ENCODE results near the gene JADE1. TPM values are rescaled to one million over a fixed set of nuclear protein-coding genes. Genes with fewer than 3 reads are reported as not detected.

The JADE1 gene
- polyA plus RNA-seq, 1 donor (not counting 4 experiments of a cell fraction or from before 2014, with no cell fraction given), result 2.8 TPM

DNA sequence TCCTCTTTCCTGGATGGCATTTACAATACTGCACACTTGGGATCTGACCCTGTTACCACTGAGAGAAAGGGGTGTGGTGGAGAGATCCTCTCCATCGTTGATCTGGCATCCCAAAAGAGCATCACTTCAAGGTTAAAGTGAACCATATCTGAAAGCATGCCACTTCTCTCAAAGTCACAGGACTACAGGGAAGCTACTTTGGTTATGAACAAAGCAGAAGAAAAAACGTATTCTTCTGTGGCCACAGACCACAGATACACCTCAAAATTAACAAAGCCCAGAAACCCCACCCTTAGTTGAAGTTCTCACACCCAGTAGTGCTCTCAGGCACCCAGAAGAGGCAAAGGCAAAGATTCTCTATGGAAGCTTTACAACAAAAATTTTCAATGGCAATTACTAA is 108.3 kb downstream of the JADE1 start:
- Histone ChIP-seq H2AFZ (ENCODE audit: control insufficient read depth, low read length) (no peak overlapping the region), H3K9ac (ENCODE audit: control insufficient read depth, extremely low read depth, insufficient read depth, low read length) (no peak overlapping the region), H3K4me3 (ENCODE audit: control insufficient read depth in 2 of 3, extremely low read depth in 1 of 3, insufficient read depth in 2 of 3, low read depth in 1 of 3, low read length in 3 of 3) (no peak overlapping the region), H3K9me3 (ENCODE audit: control insufficient read depth, low read depth, low read length) (no peaks in the 10 kb centered on the region), H3K27ac (ENCODE audit: control insufficient read depth, insufficient read depth, low read length) (no peak overlapping the region), H3K4me1 (ENCODE audit: control insufficient read depth, extremely low read depth, insufficient read depth, low read length) (no peaks in the 10 kb centered on the region), H3K36me3 (ENCODE audit: control insufficient read depth in 2 of 2, extremely low read depth in 1 of 2, insufficient read depth in 2 of 2, low read length in 2 of 2) (no peaks in the 10 kb centered on the region), H4K20me1 (ENCODE audit: control insufficient read depth, extremely low read depth, insufficient read depth, low read length) (no peaks in the 10 kb centered on the region), H3K4me2 (ENCODE audit: control insufficient read depth, extremely low read depth, insufficient read depth, low read depth, low read length) (no peak overlapping the region), H3K9me1 (ENCODE audit: control insufficient read depth, extremely low read depth, insufficient read depth, low read length) (no peaks in the 10 kb centered on the region), H3K27me3 (ENCODE audit: control insufficient read depth, extremely low read depth, insufficient read depth, low read length) (no peaks in the 10 kb centered on the region), H3K79me2 (ENCODE audit: control insufficient read depth, insufficient read depth, low read length) (no peaks in the 10 kb centered on the region)
- DNase-seq (ENCODE audit: low read depth, low spot score) (no peak), FAIRE-seq (no peak)
- TF ChIP-seq, protein P1, sequence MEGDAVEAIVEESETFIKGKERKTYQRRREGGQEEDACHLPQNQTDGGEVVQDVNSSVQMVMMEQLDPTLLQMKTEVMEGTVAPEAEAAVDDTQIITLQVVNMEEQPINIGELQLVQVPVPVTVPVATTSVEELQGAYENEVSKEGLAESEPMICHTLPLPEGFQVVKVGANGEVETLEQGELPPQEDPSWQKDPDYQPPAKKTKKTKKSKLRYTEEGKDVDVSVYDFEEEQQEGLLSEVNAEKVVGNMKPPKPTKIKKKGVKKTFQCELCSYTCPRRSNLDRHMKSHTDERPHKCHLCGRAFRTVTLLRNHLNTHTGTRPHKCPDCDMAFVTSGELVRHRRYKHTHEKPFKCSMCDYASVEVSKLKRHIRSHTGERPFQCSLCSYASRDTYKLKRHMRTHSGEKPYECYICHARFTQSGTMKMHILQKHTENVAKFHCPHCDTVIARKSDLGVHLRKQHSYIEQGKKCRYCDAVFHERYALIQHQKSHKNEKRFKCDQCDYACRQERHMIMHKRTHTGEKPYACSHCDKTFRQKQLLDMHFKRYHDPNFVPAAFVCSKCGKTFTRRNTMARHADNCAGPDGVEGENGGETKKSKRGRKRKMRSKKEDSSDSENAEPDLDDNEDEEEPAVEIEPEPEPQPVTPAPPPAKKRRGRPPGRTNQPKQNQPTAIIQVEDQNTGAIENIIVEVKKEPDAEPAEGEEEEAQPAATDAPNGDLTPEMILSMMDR (optimal IDR thresholded peaks at IDR 0.05 in 1 of 3, IDR thresholded peaks at IDR 0.05 in 1 of 3, conservative IDR thresholded peaks at IDR 0.05 in 1 of 3; ENCODE audit: extremely low read depth in 1 of 3, insufficient read depth in 2 of 3, low read length in 3 of 3), result no peak
- TF ChIP-seq EZH2 (IDR thresholded peaks at IDR 0.05; ENCODE audit: low read length), result no peak
- dilution Hi-C loops (cut with MboI; ENCODE audit: extremely low pct_ligation_motif_present, low sequenced_read_pairs), result no loop called here

DNA sequence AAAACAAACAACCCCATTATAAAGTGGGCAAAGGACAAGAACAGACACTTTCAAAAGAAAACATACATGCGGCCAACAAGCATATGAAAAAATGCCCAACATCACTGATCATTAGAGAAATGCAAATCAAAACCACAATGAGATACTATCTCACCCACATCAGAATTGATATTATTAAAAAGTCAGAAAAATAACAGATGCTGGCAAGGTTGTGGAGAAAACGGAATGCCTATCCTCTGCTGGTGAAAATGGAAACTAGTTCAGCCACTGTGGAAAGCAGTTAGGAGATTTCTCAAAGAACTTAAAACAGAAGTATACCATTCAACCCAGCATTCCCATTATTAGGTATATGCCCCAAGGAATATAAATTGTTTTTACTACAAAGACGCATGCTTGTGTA is 112.5 kb downstream of the JADE1 start:
- Histone ChIP-seq H3K4me1 (ENCODE audit: control insufficient read depth, extremely low read depth, insufficient read depth, low read length) (no peaks in the 10 kb centered on the region), H3K36me3 (ENCODE audit: control insufficient read depth in 2 of 2, extremely low read depth in 1 of 2, insufficient read depth in 2 of 2, low read length in 2 of 2) (no peaks in the 10 kb centered on the region), H3K9me3 (ENCODE audit: control insufficient read depth, low read depth, low read length) (no peaks in the 10 kb centered on the region), H3K4me2 (ENCODE audit: control insufficient read depth, extremely low read depth, insufficient read depth, low read depth, low read length) (no peak overlapping the region), H3K4me3 (ENCODE audit: control insufficient read depth in 2 of 3, extremely low read depth in 1 of 3, insufficient read depth in 2 of 3, low read depth in 1 of 3, low read length in 3 of 3) (no peak overlapping the region), H4K20me1 (ENCODE audit: control insufficient read depth, extremely low read depth, insufficient read depth, low read length) (no peaks in the 10 kb centered on the region), H3K79me2 (ENCODE audit: control insufficient read depth, insufficient read depth, low read length) (no peaks in the 10 kb centered on the region), H3K9ac (ENCODE audit: control insufficient read depth, extremely low read depth, insufficient read depth, low read length) (no peak overlapping the region), H3K27me3 (ENCODE audit: control insufficient read depth, extremely low read depth, insufficient read depth, low read length) (no peaks in the 10 kb centered on the region), H2AFZ (ENCODE audit: control insufficient read depth, low read length) (no peak overlapping the region), H3K27ac (ENCODE audit: control insufficient read depth, insufficient read depth, low read length) (no peak overlapping the region), H3K9me1 (ENCODE audit: control insufficient read depth, extremely low read depth, insufficient read depth, low read length) (no peaks in the 10 kb centered on the region)
- FAIRE-seq (no peak), DNase-seq (ENCODE audit: low read depth, low spot score) (no peak)
- no peak for TF ChIP-seq EZH2 (IDR thresholded peaks at IDR 0.05; ENCODE audit: low read length)
- TF ChIP-seq, protein P1 (optimal IDR thresholded peaks at IDR 0.05 in 1 of 3, IDR thresholded peaks at IDR 0.05 in 1 of 3, conservative IDR thresholded peaks at IDR 0.05 in 1 of 3; ENCODE audit: extremely low read depth in 1 of 3, insufficient read depth in 2 of 3, low read length in 3 of 3), result no peak
- dilution Hi-C loops (cut with MboI; ENCODE audit: extremely low pct_ligation_motif_present, low sequenced_read_pairs), result no loop called here

Data from keratinocyte (primary cell).